GM13976 (cell line): ENCODE results near the gene AFF2.

Experiments used
- DNase-seq: peaks from one replicate; pipeline ENCODE4 v3.0.0; 2012; ENCODE audit warnings: low spot score
- CTCF ChIP-seq: IDR thresholded peaks from 2 replicates; pipeline ENCODE4 v1.5.1; 2012; ENCODE audit warnings: borderline replicate concordance, mild to moderate bottlenecking; ENCODE audit not compliant: insufficient read depth; ENCODE audit errors: extremely low read depth, missing control alignments, control extremely low read depth
- in situ Hi-C: fragments of 300-500 bp; cut with MboI; formaldehyde crosslinking; loops from one replicate; pipeline ENCODE4 v1.12.0; 2022; ENCODE audit warnings: low sequenced_read_pairs, mixed read lengths, inconsistent platforms; ENCODE audit not compliant: unreplicated experiment

Gene AFF2

GRCh38 chrX:148556498-148556897, 56.1 kb downstream of the AFF2 start:
- in situ Hi-C loops, result no loop called here
- no peak for TF ChIP-seq CTCF
- no peak for DNase-seq

- in situ Hi-C loops, result no loop called here
- no peak for DNase-seq
- no peak for TF ChIP-seq CTCF
These were observed 62.4 kb downstream of the AFF2 start for GRCh38 chrX:148562846-148563245.

- no peak for TF ChIP-seq CTCF
- in situ Hi-C loops, result no loop called here
- DNase-seq, result no peak
These were observed 66.8 kb downstream of the AFF2 start for GRCh38 chrX:148567229-148567628.

- DNase-seq, result no peak
- TF ChIP-seq CTCF, result no peak
- in situ Hi-C loops, result no loop called here
These were observed 67.4 kb downstream of the AFF2 start for GRCh38 chrX:148567779-148568178.

GRCh38 chrX:148568763-148569162, 68.3 kb downstream of the AFF2 start:
- no peak for DNase-seq

GRCh38 chrX:148572337-148572736, 71.9 kb downstream of the AFF2 start:
- no peak for DNase-seq
- in situ Hi-C loops, result no loop called here
- no peak for TF ChIP-seq CTCF

More at GRCh38 chrX:148568763-148569162, 68.3 kb downstream of the AFF2 start:
- TF ChIP-seq CTCF, result no peak
- in situ Hi-C loops, result no loop called here

- no peak for TF ChIP-seq CTCF
- no peak for DNase-seq
- in situ Hi-C loops, result no loop called here
These were observed 72.7 kb downstream of the AFF2 start for GRCh38 chrX:148573119-148573518.
